ENCODE measurements around the gene NPAS2. TPM values are rescaled to one million over a fixed set of nuclear protein-coding genes. Genes with fewer than 3 reads are reported as not detected.

NPAS2 gene
- total RNA-seq, 1 donor = 8.7 TPM

- no peak for DNase-seq (ENCODE audit: insufficient read length, low spot score, missing footprints)
- Histone ChIP-seq H3K4me1 (ENCODE audit: insufficient read depth, low read length) (peaks cover 20% of the 10 kb centered on the region), H3K27ac (ENCODE audit: low read depth, low read length) (peak overlapping the region; percentile 74), H3K27me3 (ENCODE audit: insufficient read depth, low read length) (no peaks in the 10 kb centered on the region), H4K20me1 (ENCODE audit: insufficient read depth, low read length) (no peaks in the 10 kb centered on the region), H3K79me2 (ENCODE audit: insufficient read depth, low read length) (no peaks in the 10 kb centered on the region), H3K4me2 (ENCODE audit: insufficient read depth, low read length) (peak overlapping the region; percentile 69), H2AFZ (ENCODE audit: low read length) (peak overlapping the region; percentile 69), H3K36me3 (ENCODE audit: insufficient read depth, low read length) (no peaks in the 10 kb centered on the region), H3K9me3 (ENCODE audit: low read depth, low read length) (no peaks in the 10 kb centered on the region), H3K4me3 (ENCODE audit: insufficient read depth, low read length) (peak overlapping the region; percentile 53)
- TF ChIP-seq CTCF (IDR thresholded peaks at IDR 0.05; ENCODE audit: extremely low read depth, low read depth, low read length) = no peak
Observed at GRCh38 chr2:100978582-100979191, 158.7 kb downstream of the NPAS2 start.

- H3K4me2 ChIP-seq (ENCODE audit: insufficient read depth, low read length) = no peak overlapping the region
- H2AFZ ChIP-seq (ENCODE audit: low read length) = no peak overlapping the region
- H3K4me3 ChIP-seq (ENCODE audit: insufficient read depth, low read length) = no peak overlapping the region
- no peaks in the 10 kb centered on the region for H4K20me1 ChIP-seq (ENCODE audit: insufficient read depth, low read length)
- no peak overlapping the region for H3K27ac ChIP-seq (ENCODE audit: low read depth, low read length)
- H3K36me3 ChIP-seq (ENCODE audit: insufficient read depth, low read length) = no peaks in the 10 kb centered on the region
- no peak for TF ChIP-seq CTCF (IDR thresholded peaks at IDR 0.05; ENCODE audit: extremely low read depth, low read depth, low read length)
- no peak for DNase-seq (ENCODE audit: insufficient read length, low spot score, missing footprints)
- no peaks in the 10 kb centered on the region for H3K27me3 ChIP-seq (ENCODE audit: insufficient read depth, low read length)
- no peaks in the 10 kb centered on the region for H3K9me3 ChIP-seq (ENCODE audit: low read depth, low read length)
- H3K79me2 ChIP-seq (ENCODE audit: insufficient read depth, low read length) = no peaks in the 10 kb centered on the region
- peaks cover 20% of the 10 kb centered on the region for H3K4me1 ChIP-seq (ENCODE audit: insufficient read depth, low read length)
Observed at GRCh38 chr2:100980046-100980445, 160.1 kb downstream of the NPAS2 start.

GRCh38 chr2:100981011-100981410 lies 161.1 kb downstream of the NPAS2 start:
- Histone ChIP-seq H3K4me1 (ENCODE audit: insufficient read depth, low read length) (peaks cover 20% of the 10 kb centered on the region), H4K20me1 (ENCODE audit: insufficient read depth, low read length) (no peaks in the 10 kb centered on the region), H3K4me2 (ENCODE audit: insufficient read depth, low read length) (no peak overlapping the region), H3K79me2 (ENCODE audit: insufficient read depth, low read length) (no peaks in the 10 kb centered on the region), H3K36me3 (ENCODE audit: insufficient read depth, low read length) (no peaks in the 10 kb centered on the region), H3K27ac (ENCODE audit: low read depth, low read length) (no peak overlapping the region), H3K9me3 (ENCODE audit: low read depth, low read length) (no peaks in the 10 kb centered on the region), H2AFZ (ENCODE audit: low read length) (no peak overlapping the region), H3K4me3 (ENCODE audit: insufficient read depth, low read length) (no peak overlapping the region), H3K27me3 (ENCODE audit: insufficient read depth, low read length) (no peaks in the 10 kb centered on the region)
- no peak for DNase-seq (ENCODE audit: insufficient read length, low spot score, missing footprints)
- no peak for TF ChIP-seq CTCF (IDR thresholded peaks at IDR 0.05; ENCODE audit: extremely low read depth, low read depth, low read length)

- Histone ChIP-seq H3K9me3 (ENCODE audit: low read depth, low read length) (no peaks in the 10 kb centered on the region), H3K36me3 (ENCODE audit: insufficient read depth, low read length) (no peaks in the 10 kb centered on the region), H4K20me1 (ENCODE audit: insufficient read depth, low read length) (no peaks in the 10 kb centered on the region), H3K27ac (ENCODE audit: low read depth, low read length) (no peak overlapping the region), H3K4me3 (ENCODE audit: insufficient read depth, low read length) (no peak overlapping the region), H3K79me2 (ENCODE audit: insufficient read depth, low read length) (no peaks in the 10 kb centered on the region), H3K27me3 (ENCODE audit: insufficient read depth, low read length) (no peaks in the 10 kb centered on the region), H2AFZ (ENCODE audit: low read length) (no peak overlapping the region), H3K4me1 (ENCODE audit: insufficient read depth, low read length) (peaks cover 10% of the 10 kb centered on the region), H3K4me2 (ENCODE audit: insufficient read depth, low read length) (no peak overlapping the region)
- TF ChIP-seq CTCF (IDR thresholded peaks at IDR 0.05; ENCODE audit: extremely low read depth, low read depth, low read length) = no peak
- no peak for DNase-seq (ENCODE audit: insufficient read length, low spot score, missing footprints)
Observed at GRCh38 chr2:100982431-100982861, 162.5 kb downstream of the NPAS2 start.

Measured in osteoblast (primary cell).